ENCODE results near the gene STK16. TPM values are rescaled to one million over a fixed set of nuclear protein-coding genes. Genes with fewer than 3 reads are reported as not detected.

STK16 gene
- total and polyA plus RNA-seq, 2 of the 13 experiments (the other 11 are each of a cell fraction or from before 2014, with no cell fraction given) = 28.0 to 50.9 TPM

GRCh38 chr2:219245148-219245898 lies at the start of gene STK16, which contains the start of gene GLB1L (continued):
- TF ChIP-seq ZNF275 (CRISPR knock-in tag; IDR thresholded peaks at IDR 0.05; ENCODE audit: borderline replicate concordance) (peak; percentile 86), ATF5 (CRISPR knock-in tag; IDR thresholded peaks at IDR 0.05; ENCODE audit: low read depth) (no peak), KDM5A (IDR thresholded peaks at IDR 0.05; ENCODE audit: borderline replicate concordance, low read length) (peak; percentile 99), ZNF256 (CRISPR knock-in tag; conservative IDR thresholded peaks at IDR 0.05) (no peak), GABPA (IDR thresholded peaks at IDR 0.05; ENCODE audit: low read depth, low read length) (no peak), GABPA (CRISPR knock-in tag; IDR thresholded peaks at IDR 0.05; ENCODE audit: low read depth) (peak; percentile 99), SKI (IDR thresholded peaks at IDR 0.05; ENCODE audit: partially characterized antibody) (peak; percentile 36), JUNB (CRISPR knock-in tag; IDR thresholded peaks at IDR 0.05; ENCODE audit: borderline replicate concordance) (no peak), NCOA1 (CRISPR knock-in tag; IDR thresholded peaks at IDR 0.05) (peak; percentile 88), RERE (CRISPR knock-in tag; IDR thresholded peaks at IDR 0.05; ENCODE audit: low read depth) (peak; percentile 57; the same call in 1 of the 2 replicates), SMYD3 (CRISPR knock-in tag; IDR thresholded peaks at IDR 0.05) (no peak), CEBPZ (IDR thresholded peaks at IDR 0.05; ENCODE audit: low read length) (no peak), ZFP36L1 (CRISPR knock-in tag; IDR thresholded peaks at IDR 0.05) (no peak; the same call in 1 of the 2 replicates), CAMTA2 (CRISPR knock-in tag; IDR thresholded peaks at IDR 0.05; ENCODE audit: borderline replicate concordance) (peak; percentile 26; the same call in 1 of the 2 replicates), SMAD1 (CRISPR knock-in tag; IDR thresholded peaks at IDR 0.05; ENCODE audit: borderline replicate concordance, low read depth) (peak; percentile 94; the same call in 1 of the 2 replicates), ZNF33B (CRISPR knock-in tag; IDR thresholded peaks at IDR 0.05) (no peak; the same call in 1 of the 2 replicates), RBM22 (optimal IDR thresholded peaks at IDR 0.05; ENCODE audit: low read length) (no peak), FOXO1 (CRISPR knock-in tag; IDR thresholded peaks at IDR 0.05) (peak; percentile 9; the same call in 1 of the 2 replicates), ZNF780A (CRISPR knock-in tag; IDR thresholded peaks at IDR 0.05) (no peak)
